PFSK-1 (cell line): ENCODE data around the gene NUP107.

Source experiments
- FOXP2 ChIP-seq: optimal IDR thresholded peaks from 2 replicates; pipeline ENCODE3; 2011; ENCODE audit warnings: borderline replicate concordance, control low read depth, inconsistent platforms; ENCODE audit not compliant: insufficient read depth; ENCODE audit errors: extremely low read length, extremely low read depth
- POLR2AphosphoS5 ChIP-seq: IDR thresholded peaks from 2 replicates; pipeline ENCODE4 v1.6.1; 2012; ENCODE audit warnings: low read depth, mild to moderate bottlenecking, control low read depth, low read length, moderate library complexity
- SIN3A ChIP-seq: IDR thresholded peaks from 2 replicates; pipeline ENCODE4 v1.6.1; 2012; ENCODE audit warnings: mild to moderate bottlenecking, low read length, moderate library complexity, borderline replicate concordance; ENCODE audit not compliant: insufficient read depth
- TAF1 ChIP-seq: IDR thresholded peaks from 2 replicates; pipeline ENCODE4 v1.6.1; 2012; ENCODE audit warnings: low read length, control low read depth, borderline replicate concordance; ENCODE audit not compliant: insufficient read depth
- TF ChIP-seq, protein P1 (sequence below), 2 experiments: IDR thresholded peaks; 2 replicates each; pipeline versions ENCODE4 v1.6.1 to v1.8.0; 2011 to 2012; ENCODE audit warnings: low read depth in 2 of 2, low read length in 2 of 2, control low read depth in 1 of 2, inconsistent platforms in 1 of 2, mild to moderate bottlenecking in 1 of 2, moderate library complexity in 1 of 2; ENCODE audit not compliant: insufficient read depth in 1 of 2

NUP107 gene

DNA sequence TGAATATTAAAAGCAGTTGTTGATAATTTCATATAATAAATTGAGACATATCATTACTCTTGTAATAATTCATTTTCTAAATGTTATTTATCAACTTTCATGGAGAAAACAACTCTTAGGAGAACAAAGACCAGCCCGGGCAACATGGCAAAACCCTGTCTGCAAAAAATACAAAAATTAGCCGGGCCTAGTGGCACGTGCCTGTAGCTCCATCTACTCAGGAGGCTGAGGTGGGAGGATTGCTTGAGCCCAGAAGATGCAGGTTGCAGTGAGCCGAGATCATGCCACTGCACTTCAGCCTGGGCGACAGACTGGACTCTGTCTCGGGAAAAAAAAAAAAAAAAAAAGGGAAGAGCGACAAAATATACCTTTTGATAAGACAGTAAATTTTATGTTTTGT is 80.4 kb downstream of the NUP107 start:
- TF ChIP-seq TAF1 (no peak), SIN3A (no peak), POLR2AphosphoS5 (no peak), FOXP2 (no peak)
- TF ChIP-seq, protein P1, sequence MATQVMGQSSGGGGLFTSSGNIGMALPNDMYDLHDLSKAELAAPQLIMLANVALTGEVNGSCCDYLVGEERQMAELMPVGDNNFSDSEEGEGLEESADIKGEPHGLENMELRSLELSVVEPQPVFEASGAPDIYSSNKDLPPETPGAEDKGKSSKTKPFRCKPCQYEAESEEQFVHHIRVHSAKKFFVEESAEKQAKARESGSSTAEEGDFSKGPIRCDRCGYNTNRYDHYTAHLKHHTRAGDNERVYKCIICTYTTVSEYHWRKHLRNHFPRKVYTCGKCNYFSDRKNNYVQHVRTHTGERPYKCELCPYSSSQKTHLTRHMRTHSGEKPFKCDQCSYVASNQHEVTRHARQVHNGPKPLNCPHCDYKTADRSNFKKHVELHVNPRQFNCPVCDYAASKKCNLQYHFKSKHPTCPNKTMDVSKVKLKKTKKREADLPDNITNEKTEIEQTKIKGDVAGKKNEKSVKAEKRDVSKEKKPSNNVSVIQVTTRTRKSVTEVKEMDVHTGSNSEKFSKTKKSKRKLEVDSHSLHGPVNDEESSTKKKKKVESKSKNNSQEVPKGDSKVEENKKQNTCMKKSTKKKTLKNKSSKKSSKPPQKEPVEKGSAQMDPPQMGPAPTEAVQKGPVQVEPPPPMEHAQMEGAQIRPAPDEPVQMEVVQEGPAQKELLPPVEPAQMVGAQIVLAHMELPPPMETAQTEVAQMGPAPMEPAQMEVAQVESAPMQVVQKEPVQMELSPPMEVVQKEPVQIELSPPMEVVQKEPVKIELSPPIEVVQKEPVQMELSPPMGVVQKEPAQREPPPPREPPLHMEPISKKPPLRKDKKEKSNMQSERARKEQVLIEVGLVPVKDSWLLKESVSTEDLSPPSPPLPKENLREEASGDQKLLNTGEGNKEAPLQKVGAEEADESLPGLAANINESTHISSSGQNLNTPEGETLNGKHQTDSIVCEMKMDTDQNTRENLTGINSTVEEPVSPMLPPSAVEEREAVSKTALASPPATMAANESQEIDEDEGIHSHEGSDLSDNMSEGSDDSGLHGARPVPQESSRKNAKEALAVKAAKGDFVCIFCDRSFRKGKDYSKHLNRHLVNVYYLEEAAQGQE (IDR thresholded peaks at IDR 0.05; ENCODE audit: insufficient read depth in 1 of 2, low read depth in 2 of 2, low read length in 2 of 2), result no peak

DNA sequence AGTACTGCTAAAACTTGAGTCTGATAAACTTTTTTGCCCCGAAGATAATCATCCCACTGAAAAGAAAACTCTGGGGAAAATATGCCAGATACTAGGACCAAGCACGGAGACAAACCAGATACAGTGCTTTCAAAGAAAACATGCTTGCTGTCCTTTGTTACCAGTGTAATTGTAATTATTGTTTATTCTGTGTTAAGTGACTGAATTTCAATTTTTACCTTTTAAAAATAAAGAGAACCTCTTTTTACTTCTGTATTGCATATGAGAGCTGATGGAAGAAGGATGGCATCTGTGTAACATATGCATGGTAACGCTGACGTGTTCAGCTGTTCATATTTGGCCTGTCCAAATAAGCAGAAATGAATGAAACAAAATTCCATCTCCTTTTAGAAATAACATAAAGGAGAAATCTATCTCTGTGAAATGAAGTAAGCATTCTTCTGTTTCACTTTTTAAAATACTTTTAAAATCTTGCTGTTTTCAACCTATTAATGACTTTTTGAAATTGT is 81.7 kb downstream of the NUP107 start:
- TF ChIP-seq TAF1 (no peak), POLR2AphosphoS5 (no peak), SIN3A (no peak), FOXP2 (no peak)
- TF ChIP-seq, protein P1 (IDR thresholded peaks at IDR 0.05; ENCODE audit: insufficient read depth in 1 of 2, low read depth in 2 of 2, low read length in 2 of 2), result no peak

DNA sequence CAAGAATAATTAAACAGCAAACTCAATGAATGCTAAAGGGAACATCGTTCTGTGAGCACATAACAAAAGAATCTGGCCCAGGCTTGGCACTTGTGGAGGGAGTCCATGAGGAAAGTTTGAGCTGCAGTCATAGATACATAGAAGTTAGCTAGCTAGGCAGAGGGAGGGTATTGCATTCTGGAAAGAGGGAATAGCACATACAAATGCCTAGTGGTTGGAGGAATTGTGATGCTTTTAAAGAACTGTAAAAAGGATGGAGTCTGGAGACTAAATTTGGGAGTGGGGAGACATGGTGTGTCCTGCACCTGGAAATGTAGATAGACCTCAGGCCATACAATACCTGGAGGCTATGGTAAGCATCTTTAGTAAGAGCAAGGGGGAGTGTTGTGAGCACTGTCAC is 83.2 kb downstream of the NUP107 start:
- TF ChIP-seq SIN3A (no peak), FOXP2 (no peak), POLR2AphosphoS5 (no peak), TAF1 (no peak)
- TF ChIP-seq, protein P1 (IDR thresholded peaks at IDR 0.05; ENCODE audit: insufficient read depth in 1 of 2, low read depth in 2 of 2, low read length in 2 of 2), result no peak

DNA sequence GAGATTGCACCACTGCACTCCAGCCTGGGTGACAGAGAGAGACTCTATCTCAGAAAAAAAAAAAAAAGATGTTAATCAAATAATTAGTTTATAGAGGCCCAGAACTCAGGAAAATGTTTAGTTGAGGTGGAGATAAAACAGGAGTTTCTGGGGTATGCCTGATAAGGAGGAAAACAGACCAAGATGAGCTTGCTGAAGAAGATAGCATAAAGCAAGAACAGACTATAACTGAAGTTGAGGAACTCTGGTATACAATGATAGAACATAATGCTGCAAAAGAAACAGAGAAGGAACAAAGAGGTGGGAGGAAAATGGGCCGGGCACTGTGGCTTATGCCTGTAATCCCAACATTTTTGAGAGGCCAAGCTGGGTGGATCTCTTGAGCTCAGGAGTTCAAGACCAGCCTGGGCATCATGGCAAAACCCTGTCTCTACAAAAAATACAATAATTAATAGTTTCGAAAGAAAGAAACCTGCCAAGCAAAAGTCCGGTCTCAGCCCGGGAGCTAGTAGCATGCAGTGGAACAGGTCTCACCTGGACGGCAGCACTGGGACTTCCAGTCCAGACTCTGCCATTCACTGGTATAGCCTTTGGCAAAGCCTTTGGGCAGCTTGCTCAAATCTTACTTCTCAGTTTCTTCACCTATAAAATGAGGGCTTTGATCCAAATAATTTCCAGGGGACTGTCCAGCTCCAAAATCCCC is 84.6 kb downstream of the NUP107 start:
- no peak for TF ChIP-seq POLR2AphosphoS5
- no peak for TF ChIP-seq TAF1
- TF ChIP-seq, protein P1 (IDR thresholded peaks at IDR 0.05; ENCODE audit: insufficient read depth in 1 of 2, low read depth in 2 of 2, low read length in 2 of 2), result no peak
- TF ChIP-seq FOXP2, result no peak
- no peak for TF ChIP-seq SIN3A

DNA sequence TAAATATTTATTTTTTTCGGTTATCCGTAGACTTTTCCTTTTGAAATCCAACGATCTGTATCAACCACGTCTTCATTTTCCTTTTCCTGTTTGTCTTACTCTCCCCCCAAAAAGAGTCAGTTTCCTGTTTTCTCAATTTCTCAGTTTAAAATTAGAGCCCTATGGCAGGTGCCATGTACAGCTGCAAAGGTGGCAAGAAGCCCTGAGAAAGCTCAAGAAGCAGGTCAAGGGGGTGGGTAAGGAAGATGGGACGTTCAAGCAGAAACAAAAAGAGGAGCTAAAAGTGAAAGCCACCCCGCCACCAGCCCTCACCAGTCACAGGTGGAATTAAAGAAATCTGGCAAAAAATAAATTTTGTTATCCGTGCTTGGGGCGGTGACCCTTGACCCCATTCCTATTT is 85.9 kb downstream of the NUP107 start:
- TF ChIP-seq, protein P1 (IDR thresholded peaks at IDR 0.05; ENCODE audit: insufficient read depth in 1 of 2, low read depth in 2 of 2, low read length in 2 of 2), result no peak
- TF ChIP-seq SIN3A, result no peak
- no peak for TF ChIP-seq TAF1
- TF ChIP-seq POLR2AphosphoS5, result no peak
- no peak for TF ChIP-seq FOXP2
